VCaP (cell line): ENCODE results near the gene HPCAL4.

Source experiments
- H3K27ac ChIP-seq: fragments of 450-650 bp; 2 replicates; pipeline ENCODE4 v1.5.1; 2017
- TF ChIP-seq, protein P1 (sequence below): fragments of 450-650 bp; conservative IDR thresholded peaks from 2 replicates; pipeline ENCODE4 v1.5.1; 2017; ENCODE audit warnings: mild to moderate bottlenecking, moderate library complexity

HPCAL4 gene

GRCh38 chr1:39635871-39636210 is 55.4 kb downstream of the HPCAL4 start:
- TF ChIP-seq, protein P1, sequence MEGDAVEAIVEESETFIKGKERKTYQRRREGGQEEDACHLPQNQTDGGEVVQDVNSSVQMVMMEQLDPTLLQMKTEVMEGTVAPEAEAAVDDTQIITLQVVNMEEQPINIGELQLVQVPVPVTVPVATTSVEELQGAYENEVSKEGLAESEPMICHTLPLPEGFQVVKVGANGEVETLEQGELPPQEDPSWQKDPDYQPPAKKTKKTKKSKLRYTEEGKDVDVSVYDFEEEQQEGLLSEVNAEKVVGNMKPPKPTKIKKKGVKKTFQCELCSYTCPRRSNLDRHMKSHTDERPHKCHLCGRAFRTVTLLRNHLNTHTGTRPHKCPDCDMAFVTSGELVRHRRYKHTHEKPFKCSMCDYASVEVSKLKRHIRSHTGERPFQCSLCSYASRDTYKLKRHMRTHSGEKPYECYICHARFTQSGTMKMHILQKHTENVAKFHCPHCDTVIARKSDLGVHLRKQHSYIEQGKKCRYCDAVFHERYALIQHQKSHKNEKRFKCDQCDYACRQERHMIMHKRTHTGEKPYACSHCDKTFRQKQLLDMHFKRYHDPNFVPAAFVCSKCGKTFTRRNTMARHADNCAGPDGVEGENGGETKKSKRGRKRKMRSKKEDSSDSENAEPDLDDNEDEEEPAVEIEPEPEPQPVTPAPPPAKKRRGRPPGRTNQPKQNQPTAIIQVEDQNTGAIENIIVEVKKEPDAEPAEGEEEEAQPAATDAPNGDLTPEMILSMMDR = no peak
- no peak overlapping the region for H3K27ac ChIP-seq

GRCh38 chr1:39635205-39635870 is 55.9 kb downstream of the HPCAL4 start:
- no peak overlapping the region for H3K27ac ChIP-seq
- TF ChIP-seq, protein P1 = no peak

- TF ChIP-seq, protein P1 = no peak
- no peak overlapping the region for H3K27ac ChIP-seq
Measured at GRCh38 chr1:39633422-39633821, 57.8 kb downstream of the HPCAL4 start.

DNA sequence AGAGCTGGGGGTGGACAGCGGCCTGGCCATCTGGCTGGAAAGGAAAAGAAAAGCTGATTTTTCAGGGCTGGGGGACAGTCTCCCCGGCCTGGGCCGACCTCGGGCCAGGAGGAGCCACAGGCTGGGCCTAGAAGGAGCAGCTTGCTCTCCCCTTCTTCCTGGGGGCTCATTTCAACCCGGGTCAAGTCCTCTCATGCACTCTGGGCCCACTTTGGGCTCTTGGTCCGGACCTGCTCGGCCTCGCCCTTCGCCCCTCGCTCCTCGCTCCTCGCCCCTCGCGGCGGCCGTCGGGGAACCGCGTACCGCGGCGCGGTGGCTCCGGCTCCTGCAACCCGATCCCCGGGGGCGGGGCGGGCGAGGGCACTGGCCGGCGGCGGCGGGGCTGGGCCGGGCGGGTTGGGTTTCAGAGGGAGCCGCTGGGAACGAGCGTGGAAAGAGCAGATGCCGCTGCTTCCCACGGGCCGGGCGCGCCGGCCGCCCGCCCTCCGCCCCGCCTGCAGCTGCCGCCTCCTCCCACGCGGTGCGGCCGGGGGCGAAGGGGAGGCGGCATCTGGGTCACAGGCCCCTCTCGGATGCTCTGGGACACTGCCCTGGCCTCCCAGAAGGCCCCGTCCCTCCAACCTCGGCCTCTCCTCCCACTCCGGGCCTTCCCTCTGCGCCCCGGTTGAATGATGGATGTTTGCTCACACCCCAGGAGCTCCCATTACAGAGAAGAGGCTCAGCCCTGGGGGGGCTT is 58.4 kb downstream of the HPCAL4 start:
- H3K27ac ChIP-seq = no peak overlapping the region

DNA sequence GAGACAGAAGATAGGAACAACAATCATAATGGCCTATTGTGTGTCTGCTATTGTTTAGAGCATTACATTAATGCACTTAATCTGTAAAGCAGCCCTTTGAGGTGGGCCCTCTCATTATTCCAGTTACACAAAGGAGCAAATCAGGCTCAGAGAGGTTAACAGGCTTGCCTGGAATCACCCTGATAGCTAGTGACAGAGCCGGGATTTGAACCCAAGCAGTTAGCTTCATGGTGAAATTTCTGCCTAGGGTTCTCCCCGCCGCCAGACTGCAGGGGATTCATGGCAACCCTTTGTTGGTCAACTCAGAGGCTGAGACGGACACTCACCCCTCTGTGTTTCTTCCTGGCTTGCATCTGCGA is 58.9 kb downstream of the HPCAL4 start:
- H3K27ac ChIP-seq = no peak overlapping the region
- TF ChIP-seq, protein P1 = no peak

More for the DNA sequence above, 58.4 kb downstream of the HPCAL4 start:
- TF ChIP-seq, protein P1 = no peak

DNA sequence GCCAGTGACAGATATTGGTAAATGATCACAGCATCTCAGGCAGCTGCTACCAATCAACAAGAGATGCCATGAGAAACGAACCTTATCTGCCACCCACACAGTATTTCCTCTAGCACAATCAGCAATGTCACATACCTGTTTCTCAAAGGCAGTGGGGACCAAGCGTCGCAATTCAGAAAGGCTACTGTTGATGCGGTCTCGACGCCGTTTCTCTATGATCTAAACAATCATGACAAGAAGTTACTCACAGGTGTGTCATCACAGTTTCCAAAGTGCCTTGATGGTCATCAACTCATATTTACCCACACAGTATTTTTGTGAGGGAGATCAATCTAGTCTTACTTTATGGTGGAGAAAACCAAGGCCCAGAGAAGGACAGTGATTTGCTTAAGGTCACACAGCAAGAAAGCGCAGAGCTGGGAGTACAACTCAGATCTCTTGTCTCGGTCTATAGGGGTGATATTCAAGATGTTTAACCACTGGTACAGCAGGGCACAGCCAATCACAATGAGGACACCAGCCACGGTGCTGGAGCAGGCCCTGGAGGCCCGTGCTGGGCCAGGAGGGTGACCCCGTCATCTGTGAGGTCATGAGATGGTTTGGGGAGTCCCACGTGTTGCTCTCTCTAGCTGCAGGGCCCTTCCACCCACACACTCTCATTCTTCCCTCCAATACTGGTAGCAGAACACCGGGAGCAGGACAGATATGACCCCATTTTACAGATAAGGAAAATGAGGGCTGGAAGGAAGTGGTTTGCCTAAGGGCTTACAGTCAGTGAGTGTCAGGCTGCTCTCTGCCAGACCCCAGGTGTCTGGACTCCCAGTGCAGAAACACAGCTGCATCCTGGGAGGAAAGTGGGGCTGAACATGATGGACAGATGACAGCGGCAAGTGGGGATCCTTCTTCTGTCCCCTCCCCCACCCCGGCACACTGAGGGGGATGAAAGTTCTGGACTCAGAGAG is 59.6 kb downstream of the HPCAL4 start:
- H3K27ac ChIP-seq = no peak overlapping the region
- TF ChIP-seq, protein P1 = no peak

DNA sequence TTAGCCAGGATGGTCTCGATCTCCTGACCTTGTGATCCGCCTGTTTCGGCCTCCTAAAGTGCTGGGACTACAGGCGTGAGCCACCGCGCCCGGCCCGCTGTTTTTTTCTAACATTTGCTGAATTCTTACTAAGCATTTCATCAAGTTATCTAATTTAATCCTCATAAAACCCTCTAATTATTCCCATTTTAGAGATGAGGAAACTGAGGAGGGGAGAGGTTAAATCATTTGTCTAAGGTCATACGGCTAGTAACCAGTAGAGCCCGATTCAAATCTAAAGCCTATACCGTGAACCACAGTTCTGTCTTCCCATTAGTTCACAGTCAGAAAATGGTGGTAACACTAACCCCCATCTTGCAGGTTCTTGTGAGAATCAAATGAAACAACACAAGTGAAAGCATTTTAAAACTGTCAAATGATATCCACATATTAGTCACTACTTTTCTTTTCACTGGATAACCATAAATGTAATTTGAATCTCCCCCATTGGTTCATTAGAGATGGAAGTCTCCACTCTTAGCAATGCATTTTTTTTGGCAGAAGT is 62.4 kb downstream of the HPCAL4 start:
- TF ChIP-seq, protein P1 = no peak

More for the DNA sequence above, 62.4 kb downstream of the HPCAL4 start:
- no peak overlapping the region for H3K27ac ChIP-seq
